GM18858 (cell line): ENCODE measurements around the gene SELENOO.
A peak's percentile ranks its signal among the peaks of the same experiment; 100 is the strongest.

Experiments
- ATAC-seq: cut with Tn5 transposase; IDR thresholded peaks from one replicate; pipeline ENCODE4 v1.9.1; 2021; ENCODE audit not compliant: unreplicated experiment

The SELENOO gene

DNA sequence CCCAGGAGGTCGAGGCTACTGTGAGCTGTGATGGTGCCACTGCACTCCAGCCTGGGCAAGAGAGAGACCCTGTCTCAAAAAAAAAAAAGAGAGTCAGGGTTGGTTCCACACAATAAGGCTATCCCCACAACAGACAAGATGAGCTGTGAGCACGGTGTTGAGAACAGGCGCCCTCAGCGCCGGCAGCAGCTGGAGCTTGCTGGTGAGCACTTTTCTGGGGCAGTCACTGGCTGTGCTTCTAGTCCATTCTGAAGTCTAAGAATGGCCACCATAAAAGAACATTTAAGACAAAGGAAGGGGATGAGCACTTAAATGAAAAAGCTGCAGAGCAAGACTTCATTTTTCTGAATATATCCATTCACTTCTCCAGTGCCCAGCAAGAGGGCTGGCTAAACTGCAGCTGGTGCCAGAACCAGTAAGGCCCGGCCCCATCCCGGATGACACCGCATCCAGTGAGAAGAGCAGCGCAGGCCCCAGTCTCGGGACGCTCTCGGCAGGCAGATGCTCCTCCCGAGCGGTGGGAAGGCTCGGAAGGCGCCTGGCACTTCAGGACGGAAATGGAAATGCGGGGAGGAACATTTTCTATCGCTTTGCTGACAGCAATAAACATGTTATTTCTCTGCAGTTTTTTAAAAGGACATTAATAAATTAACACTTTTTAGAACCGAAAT lies 31.8 kb downstream of the SELENOO start:
- no peak for ATAC-seq

- no peak for ATAC-seq
These were observed 32.4 kb downstream of the SELENOO start for GRCh38 chr22:50233223-50233622.

DNA sequence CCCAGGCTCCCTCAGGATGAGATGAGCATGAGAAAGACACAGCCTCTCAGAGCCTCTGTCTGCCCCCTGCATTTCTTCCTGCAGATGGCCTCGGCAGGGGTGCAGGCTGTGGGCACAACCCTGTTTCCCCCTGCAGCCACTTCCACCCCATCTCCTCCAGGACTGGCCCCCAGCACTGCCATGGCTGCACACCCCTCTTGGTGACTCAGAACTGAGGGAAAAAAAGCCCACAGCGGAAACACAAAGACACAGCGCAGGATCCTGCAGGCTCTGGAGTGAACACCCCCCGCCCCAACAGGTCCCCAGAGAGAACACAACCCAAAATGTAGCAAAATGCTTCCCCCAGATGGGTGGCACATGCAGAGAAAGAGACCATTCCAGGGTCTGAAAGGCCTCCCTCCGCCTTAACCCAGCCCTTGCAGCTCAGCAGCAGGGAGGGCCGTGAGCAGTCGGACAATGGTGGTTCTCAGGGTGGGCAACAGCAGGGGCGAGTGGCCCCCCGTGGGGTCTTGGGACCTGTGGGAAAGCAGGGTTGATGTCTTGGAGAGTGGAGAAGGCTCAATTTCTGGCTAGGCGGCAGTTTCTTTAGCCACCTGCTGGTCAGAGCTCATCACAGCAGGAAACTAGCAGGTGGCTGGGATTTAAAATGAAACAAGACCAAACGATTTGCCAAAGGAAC lies 36.1 kb downstream of the SELENOO start:
- ATAC-seq = no peak

GRCh38 chr22:50238755-50239154 lies 37.9 kb downstream of the SELENOO start:
- no peak for ATAC-seq

DNA sequence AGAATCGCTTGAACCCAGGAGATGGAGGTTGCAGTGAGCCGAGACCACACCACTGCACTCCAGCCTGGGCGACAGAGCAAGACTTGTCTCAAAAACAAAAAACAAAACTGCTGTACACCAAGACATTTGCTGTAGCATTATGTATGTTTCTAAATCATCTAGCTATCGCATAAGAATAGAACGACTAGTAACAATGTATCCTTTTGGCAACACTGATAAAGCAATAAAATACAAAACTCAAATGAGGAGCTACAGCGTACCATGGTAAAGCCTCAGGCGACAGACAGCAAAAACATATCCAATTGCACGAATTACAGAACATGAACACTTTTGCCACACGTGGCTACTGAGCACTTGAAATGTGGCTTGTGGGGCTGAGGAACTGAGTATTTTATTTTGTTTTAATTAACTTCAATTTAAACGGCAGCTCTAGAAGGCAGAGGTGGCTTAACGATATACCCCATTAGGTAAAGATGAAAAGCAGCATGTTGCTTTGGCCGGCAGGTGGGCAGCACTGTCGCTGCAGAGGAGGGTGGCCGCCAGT lies 41.7 kb downstream of the SELENOO start:
- no peak for ATAC-seq

- ATAC-seq = peak; percentile 17
These were observed 43.0 kb downstream of the SELENOO start for GRCh38 chr22:50243685-50244419.

- ATAC-seq = peak; percentile 53
These were observed 43.8 kb downstream of the SELENOO start, which contains the start of gene TUBGCP6 for GRCh38 chr22:50244420-50245213. TSS of gene TUBGCP6 (minus strand) at chr22:50245023. CDS start at chr22:50244459, 564 bp downstream.

- no peak for ATAC-seq
These were observed 44.6 kb downstream of the SELENOO start for GRCh38 chr22:50245214-50246072.

DNA sequence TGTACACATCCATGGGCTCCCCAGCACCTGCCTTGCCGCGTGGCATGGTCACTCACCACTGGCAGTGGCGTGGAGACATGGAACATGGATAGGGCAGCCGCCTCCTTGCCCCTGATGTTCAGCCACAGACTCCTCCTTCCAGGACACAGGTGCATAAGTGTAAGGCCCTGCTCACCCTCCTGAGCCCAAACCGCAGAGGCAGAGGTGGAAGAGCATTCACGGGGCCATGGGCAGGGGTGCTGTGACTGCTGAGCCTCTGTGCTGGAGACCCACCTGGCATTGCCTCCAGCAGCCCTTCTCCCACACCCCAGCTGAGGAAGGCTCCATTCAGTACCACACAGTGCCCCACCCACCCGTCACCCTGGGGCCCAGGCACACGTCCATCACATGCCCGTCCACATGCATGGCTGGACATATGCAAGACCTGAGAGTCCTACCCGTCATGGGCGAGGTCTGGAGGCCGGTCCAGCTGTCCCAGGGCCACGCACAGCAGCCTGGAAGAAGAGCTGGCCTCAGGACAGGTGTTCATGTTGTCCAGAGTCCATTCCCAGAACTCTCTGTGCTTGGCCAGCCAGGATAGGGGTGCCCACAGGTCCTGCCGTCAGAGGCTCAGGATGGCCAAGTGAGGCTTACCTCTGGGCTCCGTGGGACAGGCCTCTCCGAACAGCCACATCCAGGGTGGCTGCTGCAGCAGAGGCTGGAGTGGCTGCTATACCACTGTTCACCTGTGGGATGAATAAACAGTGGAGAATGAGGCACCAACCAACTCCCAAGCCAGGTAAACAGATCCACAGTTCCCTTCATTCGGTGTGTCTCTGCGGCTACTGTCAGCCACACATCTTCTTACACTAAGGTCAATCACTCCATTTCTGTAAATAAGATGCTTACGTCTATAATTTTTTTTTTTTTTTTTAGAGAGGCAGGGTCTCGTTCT lies 45.7 kb downstream of the SELENOO start:
- no peak for ATAC-seq

GRCh38 chr22:50247748-50248147 lies 46.9 kb downstream of the SELENOO start:
- no peak for ATAC-seq

GRCh38 chr22:50248196-50249081 lies 47.6 kb downstream of the SELENOO start:
- ATAC-seq = no peak

DNA sequence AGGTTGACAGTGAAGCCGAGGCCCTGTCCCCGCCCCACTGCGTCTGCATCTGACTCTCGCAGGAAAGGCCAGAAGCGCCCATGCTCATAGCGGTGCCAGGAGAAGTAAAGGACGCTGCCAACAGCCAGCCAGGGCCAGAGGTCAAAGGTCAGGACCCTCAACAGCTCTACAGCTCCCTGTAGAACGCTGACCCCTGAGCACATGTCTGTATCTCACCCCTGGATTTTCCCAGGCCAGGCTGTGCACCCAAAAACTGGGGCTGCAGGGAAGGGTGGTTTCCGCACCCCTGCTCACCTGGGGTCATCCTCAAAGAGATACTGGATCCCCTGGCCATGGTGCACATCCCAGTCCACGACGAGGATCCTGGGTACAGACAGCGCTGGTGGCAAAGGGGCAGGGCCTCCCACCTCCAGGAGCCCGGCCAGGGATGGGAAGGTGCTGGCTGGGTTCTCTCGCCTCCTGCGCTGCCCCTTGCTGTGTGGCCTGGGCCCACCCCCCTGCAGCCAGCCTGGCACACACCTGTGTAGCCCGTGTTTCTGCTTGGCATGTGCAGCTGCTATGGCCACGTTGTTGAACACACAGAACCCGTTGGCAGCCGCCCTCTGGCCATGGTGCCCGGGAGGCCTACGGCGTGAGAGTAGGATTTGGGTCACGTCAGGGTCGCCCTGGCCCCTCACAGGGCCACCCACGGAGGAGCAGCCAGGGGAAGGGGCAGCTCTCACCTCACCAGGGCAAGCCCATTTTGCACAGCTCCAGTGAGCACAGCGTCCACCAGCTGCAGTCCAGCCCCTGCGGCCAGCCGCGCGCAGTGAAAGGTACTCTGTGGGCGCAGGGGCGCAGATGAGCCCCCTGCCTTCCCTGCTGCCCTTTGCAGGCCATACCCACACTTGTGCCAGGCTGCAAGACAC lies 48.8 kb downstream of the SELENOO start:
- ATAC-seq = no peak

GRCh38 chr22:50250249-50250554 lies 49.4 kb downstream of the SELENOO start:
- no peak for ATAC-seq

DNA sequence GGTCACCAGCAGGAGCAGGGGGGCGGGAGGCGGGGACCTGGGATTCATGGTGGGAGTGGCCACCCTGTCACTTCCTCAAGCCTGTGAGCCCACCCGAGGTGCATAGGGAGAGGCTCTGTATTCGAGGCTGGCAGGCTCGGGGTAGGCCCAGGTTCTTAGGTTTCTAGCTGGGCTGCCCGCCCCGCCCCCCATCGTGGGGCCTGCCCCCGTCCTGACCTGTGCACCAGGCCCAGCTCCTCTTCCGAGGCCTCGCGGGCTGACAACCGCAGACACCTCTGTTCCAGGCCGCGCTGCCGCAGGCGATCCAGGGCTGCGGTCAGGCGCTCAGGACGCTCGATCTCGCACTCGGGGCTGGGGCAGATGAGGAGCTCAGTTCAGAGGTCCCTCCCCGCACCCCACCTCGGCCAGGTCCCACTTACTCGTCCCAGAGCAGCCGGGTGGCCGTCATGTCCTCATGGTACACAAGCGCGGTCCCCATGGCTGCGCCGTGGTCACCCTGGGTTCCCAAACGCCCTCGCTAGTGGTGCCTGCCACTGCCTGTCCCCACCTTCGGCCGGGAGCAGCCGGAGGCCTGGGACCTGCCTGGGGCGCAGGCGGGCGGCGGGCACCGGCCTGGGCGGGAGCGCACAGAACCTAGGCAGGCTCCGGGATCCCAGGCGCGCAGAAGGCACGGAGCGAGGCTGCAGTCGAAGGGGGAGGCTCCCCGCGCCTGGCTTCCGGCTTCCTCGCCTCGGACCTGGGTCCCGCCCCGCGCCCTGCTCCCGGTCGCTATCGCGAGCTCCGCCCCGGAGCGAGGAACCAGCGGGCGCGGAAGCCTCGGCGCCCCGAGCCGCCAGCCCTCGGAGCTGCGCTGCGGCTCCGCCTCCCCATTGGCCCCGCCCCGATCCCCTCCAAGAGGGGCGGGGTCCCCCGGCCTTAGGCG lies 50.0 kb downstream of the SELENOO start, which contains the start of gene HDAC10:
TSS of gene HDAC10 (minus strand) at position 711 of the 922 bp plus-strand sequence. CDS start at position 478, 233 bp downstream.
- no peak for ATAC-seq

GRCh38 chr22:50251477-50252081 lies 50.8 kb downstream of the SELENOO start:
- ATAC-seq = no peak
